Esophagus squamous epithelium (tissue), 4 donors: Measurements from ENCODE around the gene BICDL2.

Experiments used
- CTCF ChIP-seq, 6 experiments: fragments of 450-650 bp in 4 of 6; fragments of 200-600 bp in 2 of 6; sonication (generic) in 2 of 6; IDR thresholded peaks; one replicate each; pipeline ENCODE4 v1.5.1; 2016 to 2019; ENCODE audit warnings: antibody characterized with exemption in 6 of 6, mild to moderate bottlenecking in 4 of 6, moderate library complexity in 4 of 6
- POLR2A ChIP-seq, 4 donors: fragments of 450-650 bp; IDR thresholded peaks; one replicate each; pipeline ENCODE4 v1.6.1; 2017; ENCODE audit warnings: antibody characterized with exemption in 4 of 4, mild to moderate bottlenecking in 4 of 4, moderate library complexity in 3 of 4

GRCh38 chr16:3015865-3016521 is 20.8 kb downstream of the BICDL2 start:
- no peak for TF ChIP-seq POLR2A (IDR thresholded peaks at IDR 0.05)
- TF ChIP-seq CTCF (IDR thresholded peaks at IDR 0.05) = no peak
